ENCODE results near the gene INSL4.

Gene INSL4

DNA sequence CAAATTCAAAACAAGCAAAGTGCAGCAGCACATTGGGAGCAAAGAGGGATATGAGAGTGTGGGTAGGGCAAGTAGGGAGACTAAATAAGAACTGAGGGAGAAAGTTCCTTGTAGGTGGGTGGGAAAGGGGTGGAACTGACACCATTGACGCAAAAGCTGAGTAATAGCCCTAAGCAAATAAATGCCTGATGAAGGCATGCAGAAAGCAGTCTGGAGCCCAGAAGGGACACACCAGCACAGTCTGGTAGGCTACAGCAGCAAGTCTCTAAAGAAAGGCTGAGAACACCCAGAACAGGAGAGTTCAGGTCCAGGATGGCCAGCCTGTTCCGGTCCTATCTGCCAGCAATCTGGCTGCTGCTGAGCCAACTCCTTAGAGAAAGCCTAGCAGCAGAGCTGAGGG lies at the start of gene INSL4:
Gene INSL4 (plus strand): TSS at position 208 of the 400 bp plus-strand sequence. CDS start 105 bp downstream, at position 313.
- no peak for DNase-seq (ENCODE audit: low spot score)

DNA sequence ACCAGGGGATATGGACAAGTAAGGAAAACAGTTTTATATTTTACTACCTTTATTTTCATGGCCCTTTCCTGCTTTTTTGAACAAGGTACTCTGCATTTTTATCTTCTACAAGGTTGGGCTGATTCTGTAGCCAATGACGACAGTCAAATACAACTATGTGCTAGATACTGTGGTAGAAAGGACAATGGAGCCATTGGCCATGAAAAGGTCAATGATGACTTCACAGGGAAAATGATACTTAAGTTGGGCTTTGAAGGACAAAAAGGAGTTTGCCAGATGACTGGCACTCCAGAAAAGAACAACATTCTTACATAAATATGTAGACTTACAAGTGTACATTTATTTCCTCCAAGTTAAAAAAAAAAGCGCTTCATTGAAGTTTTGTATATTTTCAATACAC lies 46.4 kb upstream of the INSL4 start:
- no peak for DNase-seq (ENCODE audit: low spot score)

GRCh38 chr9:5185220-5185840 lies 45.9 kb upstream of the INSL4 start, which contains the start of gene INSL6:
TSS of gene INSL6 (minus strand) at chr9:5185639. CDS start at chr9:5185602, 37 bp downstream.
- DNase-seq (ENCODE audit: low spot score) = no peak

DNA sequence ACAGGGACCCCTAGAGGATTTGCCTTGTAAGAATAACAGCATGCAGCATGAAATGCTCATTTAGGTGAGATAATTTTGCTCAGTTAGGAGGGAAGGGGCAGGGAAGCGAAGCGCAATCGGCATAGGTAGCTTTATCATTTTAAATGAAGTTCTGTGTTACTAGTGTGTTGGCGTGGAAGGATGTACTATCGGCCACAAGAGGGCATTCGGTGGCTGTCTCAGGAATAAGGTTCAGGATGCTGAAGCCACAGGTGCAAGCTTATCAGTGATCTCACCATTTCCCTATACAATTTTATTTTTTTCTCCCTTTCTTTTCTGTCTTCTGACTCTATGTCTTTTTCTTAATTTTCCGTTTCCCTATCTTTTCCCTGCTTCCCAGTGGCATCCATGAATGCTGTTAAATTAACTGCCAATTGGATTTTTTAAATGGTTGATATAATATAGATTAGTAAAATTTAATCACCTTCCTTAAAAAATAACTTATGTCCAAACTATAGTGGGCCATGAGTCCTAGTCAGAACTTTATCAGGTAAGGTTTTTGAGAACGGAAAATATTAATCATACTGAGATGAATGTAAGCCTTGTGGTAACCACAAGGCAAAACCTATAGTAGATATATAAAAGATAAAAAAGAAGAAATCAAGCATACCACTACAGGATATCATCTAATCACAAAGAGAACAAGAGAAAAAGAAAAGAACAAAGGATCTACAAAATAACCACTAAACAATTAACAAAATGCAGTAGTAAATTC lies 44.6 kb upstream of the INSL4 start:
- peak; percentile 75 for DNase-seq (ENCODE audit: low spot score)

GRCh38 chr9:5188060-5188984 lies 42.9 kb upstream of the INSL4 start:
- DNase-seq (ENCODE audit: low spot score) = no peak

DNA sequence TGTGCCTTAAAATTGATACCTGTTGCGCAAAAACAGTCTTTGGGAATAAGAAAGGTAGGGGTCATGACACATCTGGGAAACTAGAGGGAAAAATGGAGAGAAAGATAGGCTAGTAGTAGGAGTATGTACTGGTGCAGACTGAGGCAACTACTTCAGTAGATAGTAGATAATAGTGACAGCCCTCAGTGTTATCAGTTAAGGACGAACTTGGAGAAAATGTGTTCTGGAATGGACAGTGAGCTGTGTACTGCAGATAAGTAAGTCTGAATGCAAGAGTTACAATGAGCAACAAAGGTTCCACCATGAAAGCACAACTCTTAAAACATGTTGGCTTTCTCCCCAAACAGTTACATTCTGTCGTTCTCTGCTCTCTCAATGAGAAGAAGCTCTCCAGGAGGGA lies 39.2 kb upstream of the INSL4 start:
- DNase-seq (ENCODE audit: low spot score) = no peak

DNA sequence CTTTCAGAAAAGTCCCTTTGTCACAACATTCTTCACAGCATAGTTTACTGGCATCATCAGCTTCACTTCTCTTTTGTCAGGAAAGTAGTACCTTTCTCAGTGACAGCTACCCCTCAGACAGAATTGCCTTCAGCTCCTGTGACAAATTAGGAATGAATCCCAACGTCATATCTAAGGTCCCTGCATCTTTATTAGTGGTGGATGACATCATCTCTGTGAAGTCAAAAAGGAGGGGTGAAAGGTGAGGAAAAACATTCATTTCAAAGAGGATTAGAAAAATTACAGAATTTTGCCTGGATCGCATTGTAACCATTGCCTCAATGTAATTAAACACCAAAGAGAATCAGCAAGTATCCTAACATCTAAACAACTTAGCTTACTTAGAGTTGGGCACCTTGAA lies 37.9 kb upstream of the INSL4 start:
- DNase-seq (ENCODE audit: low spot score) = no peak

- DNase-seq (ENCODE audit: low spot score) = no peak
Measured at GRCh38 chr9:5195463-5195862, 35.8 kb upstream of the INSL4 start.

DNA sequence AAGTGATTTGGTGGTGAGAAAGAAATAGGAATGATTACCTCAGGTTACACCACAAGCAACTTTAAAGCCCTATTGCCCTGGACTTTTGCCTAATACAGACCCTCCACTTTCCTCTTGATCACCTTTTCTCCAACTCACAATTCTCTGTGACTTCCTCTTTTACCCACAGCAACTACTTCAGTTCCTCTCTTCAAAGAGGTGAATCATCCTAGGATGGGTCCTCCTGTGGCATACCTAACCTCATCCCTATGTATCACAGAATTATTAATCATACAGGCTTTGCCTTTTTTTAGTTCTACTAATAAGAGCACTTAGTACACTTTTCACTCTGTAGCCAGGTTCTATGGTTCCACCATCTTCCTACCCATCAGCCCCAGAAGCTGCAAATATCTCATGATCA lies 26.1 kb upstream of the INSL4 start:
- no peak for DNase-seq (ENCODE audit: low spot score)

DNA sequence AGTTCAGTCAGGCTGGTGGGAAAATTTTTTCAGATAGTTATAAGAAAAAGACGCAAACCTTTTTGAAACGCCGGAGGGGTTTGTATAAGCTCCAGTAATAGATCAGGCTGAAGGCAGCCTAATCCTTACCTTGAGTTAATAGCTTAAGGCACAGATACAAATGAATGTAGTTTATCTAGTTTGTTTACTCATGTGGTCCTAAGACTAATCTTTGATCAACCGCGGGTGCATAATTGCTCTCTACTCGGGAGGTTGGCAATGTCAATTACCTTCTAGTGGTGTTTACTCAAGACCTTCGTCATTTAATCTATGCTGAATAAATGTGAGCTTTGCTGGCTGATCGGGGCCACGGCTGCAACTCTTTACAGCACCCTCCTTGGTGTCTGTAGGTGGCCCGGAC lies 665 bp upstream of the INSL4 start:
- no peak for DNase-seq (ENCODE audit: low spot score)

DNA sequence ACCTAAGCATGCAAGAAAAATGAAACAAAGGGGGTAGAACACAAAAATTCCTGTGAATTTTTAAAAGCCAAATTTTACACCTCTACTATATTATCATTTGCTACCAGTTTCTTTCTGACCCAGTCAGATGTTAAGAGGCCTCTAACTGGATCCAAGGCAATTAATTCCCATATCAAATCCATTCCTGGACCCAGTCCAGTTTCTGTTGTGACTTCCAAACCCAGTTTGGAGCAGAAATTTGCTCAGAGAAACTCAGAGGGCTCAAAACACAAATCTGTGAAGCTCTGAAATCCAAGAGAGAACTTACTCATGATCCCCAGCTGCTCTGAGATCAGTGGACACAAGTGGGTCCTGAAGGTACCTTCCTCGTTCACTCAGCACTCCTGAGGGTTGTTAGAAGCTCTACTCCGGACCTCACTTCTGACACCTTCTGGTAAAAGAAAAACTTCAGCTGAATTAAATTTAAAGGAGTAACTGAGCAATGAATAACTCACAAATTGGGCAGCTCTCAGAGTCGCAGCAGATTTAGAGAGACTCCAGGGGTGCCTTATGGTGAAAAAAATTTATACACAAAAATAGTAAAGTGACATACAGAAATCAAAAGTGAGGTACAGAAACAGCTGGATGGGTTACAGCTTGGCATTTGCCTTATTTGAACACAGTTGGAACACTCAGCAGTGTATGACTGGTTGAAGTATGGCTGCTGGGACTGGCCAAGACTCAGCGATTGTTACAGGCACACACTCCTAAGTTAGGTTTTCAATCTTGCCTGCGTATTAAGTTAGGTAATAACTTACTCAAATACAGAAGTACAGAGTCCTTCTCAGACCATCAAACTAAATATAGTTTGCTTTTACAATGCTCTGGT lies 32.4 kb downstream of the INSL4 start:
- no peak for DNase-seq (ENCODE audit: low spot score)

GRCh38 chr9:5264219-5264595 lies 33.0 kb downstream of the INSL4 start:
- DNase-seq (ENCODE audit: low spot score) = no peak

DNA sequence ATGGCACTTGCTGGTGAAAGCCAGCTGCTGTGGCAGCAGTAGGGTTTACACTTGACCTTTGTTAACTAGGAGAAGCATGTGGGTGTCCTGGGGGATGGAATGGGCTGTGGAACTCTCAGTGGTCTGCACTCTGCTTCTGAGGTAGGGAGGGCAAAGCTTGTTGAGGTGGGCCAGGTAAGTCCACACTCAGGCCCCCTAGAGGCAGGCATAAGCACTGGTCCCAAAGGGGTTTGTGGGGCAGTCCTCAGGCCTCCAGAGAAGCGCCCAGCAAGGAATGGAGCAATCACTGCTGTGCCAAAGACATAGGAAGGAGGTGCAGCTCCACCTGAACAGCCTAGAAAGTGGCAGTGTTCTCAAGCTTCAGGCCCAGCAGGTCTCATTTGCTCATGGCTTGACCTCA lies 34.7 kb downstream of the INSL4 start:
- DNase-seq (ENCODE audit: low spot score) = no peak

DNA sequence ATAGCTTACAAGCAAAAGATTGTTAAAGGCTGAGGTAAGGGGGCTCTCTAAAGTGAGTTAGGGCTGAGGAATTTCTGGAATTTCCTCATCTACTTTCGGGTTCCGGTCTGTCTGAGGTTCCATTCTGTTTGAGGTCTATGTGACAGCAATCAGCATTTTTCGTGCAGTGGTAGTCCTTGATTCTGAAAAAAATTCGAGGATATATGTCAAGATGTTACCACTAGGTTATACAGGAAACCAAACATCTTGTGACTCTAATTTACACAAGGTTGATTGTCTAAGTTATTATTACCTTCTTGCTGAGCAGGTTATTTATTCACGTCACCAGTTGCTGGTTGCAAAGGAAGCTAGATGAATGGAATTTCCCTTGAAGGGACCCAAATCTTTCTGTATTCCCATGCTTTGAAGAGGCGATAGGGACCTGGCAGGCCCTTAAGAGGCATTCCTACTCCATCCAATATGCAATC lies 38.1 kb downstream of the INSL4 start:
- DNase-seq (ENCODE audit: low spot score) = no peak

- DNase-seq (ENCODE audit: low spot score) = no peak
Measured at GRCh38 chr9:5274770-5275169, 43.6 kb downstream of the INSL4 start.

DNA sequence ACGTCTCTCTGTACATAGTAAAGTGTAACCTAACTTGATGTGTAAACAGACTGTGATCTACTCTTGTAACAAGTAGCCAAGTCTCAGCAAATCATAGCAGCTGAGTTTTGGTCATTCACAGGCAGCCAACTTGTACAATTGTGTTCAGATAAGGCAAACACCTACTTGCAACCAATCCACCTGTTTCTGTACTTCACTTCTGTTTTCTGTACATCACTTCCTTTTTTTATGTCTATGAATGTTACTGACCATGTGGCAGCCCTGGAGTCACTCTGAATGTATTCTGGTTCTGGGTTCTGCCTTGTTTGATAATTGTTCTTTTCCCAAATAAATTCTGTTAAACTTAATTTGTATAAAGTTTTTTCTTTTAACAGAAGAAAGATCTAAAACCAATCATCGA lies 47.3 kb downstream of the INSL4 start:
- no peak for DNase-seq (ENCODE audit: low spot score)

All from CD4-positive, alpha-beta T cell treated with Interleukin-6 at 100 ng/mL for 8 hours (primary cell).